ENCODE results near the gene MMP13. TPM values are rescaled to one million over a fixed set of nuclear protein-coding genes. Genes with fewer than 3 reads are reported as not detected.
"Not testable (repeated sequence)": the region's sequence is repeated elsewhere in the genome, so short reads cannot be mapped to it uniquely, and the experiment has no call there.

MMP13 gene
- total RNA-seq, 4 donors from 2014 or later, result not detected

DNA sequence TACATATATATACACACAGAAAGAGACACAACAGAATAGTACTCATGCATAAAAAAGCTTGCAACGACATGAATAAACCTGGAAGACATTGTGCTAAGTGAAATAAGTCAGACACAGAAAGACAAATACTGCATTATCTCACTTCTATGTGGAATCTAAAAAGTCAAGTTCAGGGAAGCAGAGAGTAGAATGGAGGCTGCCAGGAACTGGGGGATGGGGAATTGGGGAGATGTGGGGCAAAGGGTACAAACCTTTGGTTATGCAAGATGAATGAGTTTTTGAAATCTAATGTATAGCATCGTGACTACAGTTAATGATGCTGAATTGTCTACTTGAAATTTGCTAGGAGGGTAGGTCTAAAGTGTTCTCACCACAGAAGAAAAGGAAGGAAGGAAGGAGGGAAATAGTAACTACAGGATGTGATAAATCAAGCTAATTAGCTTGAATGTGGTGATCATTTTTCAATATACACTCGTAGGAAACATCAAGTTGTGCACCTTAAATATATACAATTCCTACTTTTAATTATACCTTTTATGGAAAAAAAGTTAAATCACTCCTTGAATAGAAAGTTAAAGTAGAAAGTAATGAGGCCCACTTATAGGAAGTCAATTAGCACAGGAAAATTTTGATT is 33.8 kb downstream of the MMP13 start:
- DNase-seq (ENCODE audit: low spot score) (no peak), ATAC-seq (ENCODE audit: low FRiP score) (no peak)
- TF ChIP-seq, protein P1, sequence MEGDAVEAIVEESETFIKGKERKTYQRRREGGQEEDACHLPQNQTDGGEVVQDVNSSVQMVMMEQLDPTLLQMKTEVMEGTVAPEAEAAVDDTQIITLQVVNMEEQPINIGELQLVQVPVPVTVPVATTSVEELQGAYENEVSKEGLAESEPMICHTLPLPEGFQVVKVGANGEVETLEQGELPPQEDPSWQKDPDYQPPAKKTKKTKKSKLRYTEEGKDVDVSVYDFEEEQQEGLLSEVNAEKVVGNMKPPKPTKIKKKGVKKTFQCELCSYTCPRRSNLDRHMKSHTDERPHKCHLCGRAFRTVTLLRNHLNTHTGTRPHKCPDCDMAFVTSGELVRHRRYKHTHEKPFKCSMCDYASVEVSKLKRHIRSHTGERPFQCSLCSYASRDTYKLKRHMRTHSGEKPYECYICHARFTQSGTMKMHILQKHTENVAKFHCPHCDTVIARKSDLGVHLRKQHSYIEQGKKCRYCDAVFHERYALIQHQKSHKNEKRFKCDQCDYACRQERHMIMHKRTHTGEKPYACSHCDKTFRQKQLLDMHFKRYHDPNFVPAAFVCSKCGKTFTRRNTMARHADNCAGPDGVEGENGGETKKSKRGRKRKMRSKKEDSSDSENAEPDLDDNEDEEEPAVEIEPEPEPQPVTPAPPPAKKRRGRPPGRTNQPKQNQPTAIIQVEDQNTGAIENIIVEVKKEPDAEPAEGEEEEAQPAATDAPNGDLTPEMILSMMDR (IDR thresholded peaks at IDR 0.05), result no peak

DNA sequence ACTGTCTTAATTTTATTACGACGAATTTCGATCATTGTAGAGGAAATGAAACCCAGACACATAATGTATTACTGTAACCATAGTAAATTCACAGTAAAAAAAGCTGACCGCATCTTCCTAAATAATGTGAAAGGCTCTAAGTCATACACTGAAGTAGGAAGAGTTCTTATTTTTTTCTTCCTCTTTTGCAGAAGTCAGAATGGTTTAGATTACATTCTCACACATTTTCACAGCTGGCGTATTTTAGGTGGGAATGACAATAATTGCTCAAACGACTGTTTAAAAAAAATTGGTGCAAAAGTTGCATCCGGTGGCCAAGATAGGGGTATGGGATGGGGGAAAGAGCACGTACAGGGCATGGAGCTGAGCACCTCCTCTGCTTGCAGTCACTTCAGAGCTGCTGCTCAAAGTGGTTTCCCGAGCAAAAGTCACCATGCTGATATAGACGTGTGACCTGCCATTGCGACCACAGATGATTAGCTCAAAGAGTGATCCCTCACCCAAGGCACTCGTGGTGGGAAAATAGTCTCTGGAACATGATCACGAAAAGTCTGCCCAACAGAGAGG is 35.3 kb downstream of the MMP13 start:
- DNase-seq (ENCODE audit: low spot score) (no peak), ATAC-seq (ENCODE audit: low FRiP score) (no peak)
- TF ChIP-seq, protein P1 (IDR thresholded peaks at IDR 0.05), result no peak

DNA sequence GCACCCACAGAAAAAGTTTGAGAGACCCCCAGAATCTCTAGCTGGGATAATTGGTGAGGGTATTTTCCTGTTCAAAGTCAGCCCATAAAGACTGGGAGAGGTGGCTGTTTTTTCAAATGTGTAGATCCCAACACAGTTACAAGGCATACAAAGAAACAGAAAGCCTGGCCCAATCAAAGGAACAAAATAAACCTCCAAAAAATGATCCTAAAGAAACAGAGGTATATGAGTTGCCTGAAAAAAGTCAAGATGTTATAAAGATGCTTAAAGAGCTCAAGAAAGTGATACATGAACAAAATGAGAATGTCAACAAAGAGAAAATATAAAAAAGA is 40.5 kb downstream of the MMP13 start:
- ATAC-seq (ENCODE audit: low FRiP score) (no peak), DNase-seq (ENCODE audit: low spot score) (no peak)
- TF ChIP-seq, protein P1 (IDR thresholded peaks at IDR 0.05), result no peak

DNA sequence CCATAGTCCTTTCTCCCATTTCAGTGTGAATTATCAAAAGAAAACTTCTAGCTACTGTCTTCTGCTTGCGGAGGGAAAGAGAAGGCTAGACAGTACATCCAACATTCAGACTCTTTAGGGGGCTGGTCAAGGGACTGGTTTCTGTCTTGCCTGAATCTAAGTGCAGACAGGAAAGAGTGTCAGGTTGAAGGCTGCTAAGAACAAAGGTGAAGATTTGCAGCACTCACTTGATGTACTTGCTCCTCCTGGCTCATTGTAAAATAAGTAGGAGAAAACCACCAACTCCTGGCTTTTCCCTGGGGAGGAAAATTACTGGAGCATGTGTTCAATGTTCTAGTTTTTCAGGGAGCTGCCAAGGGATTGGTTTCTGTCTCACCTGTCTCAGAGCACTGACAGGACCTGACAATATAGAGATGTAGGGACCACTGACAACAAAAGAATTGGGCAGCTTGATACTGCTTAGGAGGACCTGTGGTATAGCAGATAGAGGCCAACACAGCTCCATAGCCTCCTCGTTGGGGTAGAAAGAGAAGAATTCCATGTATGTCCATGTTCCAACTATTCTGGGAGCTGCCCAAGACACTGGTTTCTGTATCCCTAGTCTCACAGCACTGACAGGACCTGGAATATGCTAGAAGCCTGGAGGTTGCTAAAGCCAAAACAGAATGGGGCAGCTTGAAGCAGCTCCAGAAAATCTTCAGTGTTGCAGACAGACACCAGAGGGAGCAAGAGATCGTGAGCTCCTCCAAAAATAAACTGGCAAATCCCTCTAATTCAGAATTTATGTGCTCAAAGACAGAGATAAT is 41.1 kb downstream of the MMP13 start:
- TF ChIP-seq, protein P1 (IDR thresholded peaks at IDR 0.05), result no peak
- DNase-seq (ENCODE audit: low spot score), result no peak
- no peak for ATAC-seq (ENCODE audit: low FRiP score)

DNA sequence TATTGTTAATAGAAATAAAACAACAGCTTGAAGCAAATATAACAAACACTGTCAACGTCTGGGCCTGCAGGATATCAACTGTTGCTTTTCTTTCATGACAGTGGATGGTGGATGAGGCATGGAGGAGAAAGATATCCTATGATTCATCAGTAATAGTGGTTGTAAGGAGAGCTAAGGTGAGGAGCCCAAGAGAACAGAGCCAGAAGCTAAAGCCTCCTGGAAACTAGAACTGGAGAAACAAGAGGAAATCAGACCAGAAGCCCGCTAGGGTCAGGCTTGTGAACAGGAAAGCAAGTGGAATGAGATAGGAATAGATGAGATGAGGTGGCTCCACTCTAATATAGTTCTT is 43.1 kb downstream of the MMP13 start:
- ATAC-seq (ENCODE audit: low FRiP score) (no peak), DNase-seq (ENCODE audit: low spot score) (no peak)
- TF ChIP-seq, protein P1 (IDR thresholded peaks at IDR 0.05), result no peak

DNA sequence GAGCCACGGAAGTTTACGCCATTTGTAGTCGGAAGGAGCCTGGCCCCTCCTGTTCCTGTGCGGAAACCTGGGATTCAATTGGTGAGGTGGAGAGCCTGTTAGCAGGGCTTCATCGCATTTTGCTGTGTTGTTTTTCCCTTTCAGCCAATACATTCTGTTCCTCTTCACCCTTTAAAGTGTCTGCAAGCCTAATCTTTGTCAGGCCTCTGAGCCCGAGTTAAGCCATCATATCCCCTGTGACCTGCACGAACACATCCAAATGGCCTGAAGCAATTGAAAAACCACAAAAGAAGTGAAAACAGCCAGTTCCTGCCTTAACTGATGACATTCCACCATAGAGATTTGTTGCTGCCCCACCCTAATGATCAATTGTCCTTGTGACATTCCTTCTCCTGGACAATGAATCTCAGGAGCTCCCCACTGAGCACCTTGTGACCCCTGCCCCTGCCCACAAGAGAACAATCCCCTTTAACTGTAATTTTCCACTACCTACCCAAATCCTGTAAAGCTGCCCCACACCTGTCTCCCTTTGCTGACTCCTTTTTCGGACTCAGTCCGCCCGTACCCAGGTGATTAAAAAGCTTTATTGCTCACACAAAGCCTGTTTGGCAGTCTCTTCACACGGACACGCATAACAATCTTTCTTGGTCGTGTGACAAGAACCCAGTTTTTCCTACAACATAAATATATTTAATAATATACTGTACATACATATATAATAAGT is 43.6 kb downstream of the MMP13 start:
- DNase-seq (ENCODE audit: low spot score), result no peak
- no peak for ATAC-seq (ENCODE audit: low FRiP score)
- TF ChIP-seq, protein P1 (IDR thresholded peaks at IDR 0.05), result no peak

DNA sequence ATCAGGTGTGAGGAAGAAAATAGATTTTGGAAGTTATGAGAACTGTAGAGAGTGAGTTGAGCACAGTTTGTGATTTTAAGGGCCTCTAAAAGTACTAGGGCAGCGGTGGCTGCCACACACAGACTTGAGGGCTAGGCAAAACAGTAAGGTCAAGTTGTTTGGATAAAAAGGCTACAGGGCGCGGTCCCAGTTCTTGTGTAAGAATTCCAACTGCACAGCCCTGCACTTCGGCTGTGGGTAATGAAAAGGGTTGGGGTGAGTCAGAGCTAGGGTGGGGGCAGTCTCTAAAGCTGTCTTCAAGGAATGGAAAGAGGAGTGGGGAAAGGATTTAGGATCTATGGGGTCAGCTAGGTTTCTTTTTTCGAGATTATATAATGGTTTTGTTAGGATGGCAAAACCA is 49.7 kb downstream of the MMP13 start:
- not testable (repeated sequence) for ATAC-seq (ENCODE audit: low FRiP score); DNase-seq (ENCODE audit: low spot score)

DNA sequence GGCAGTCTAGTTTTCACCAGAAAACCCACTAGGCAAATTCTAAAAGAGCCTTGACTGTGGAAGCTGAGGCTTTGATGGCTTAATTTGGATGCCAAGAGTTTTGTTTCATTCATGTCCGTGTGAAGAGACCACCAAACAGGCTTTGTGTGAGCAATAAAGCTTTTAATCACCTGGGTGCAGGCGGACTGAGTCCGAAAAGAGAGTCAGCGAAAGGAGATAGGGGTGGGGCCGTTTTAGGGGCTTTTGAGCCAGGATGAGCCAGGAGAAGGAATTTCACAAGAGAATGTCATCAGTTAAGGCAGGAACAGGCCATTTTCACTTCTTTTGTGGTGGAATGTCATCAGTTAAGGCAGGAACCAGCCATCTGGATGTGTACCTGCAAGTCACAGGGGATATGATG is 51.6 kb downstream of the MMP13 start:
- not testable (repeated sequence) for ATAC-seq (ENCODE audit: low FRiP score); DNase-seq (ENCODE audit: low spot score)
